ENCODE measurements around the gene MBP.

Gene MBP

GRCh38 chr18:77100751-77101355 lies 31.7 kb downstream of the MBP start:
- peak in 1 of 2 donors; percentile 18 for DNase-seq

- DNase-seq: peak; percentile 45 to 46
Observed at GRCh38 chr18:77099485-77100370, 32.9 kb downstream of the MBP start.

- DNase-seq: no peak
Observed at GRCh38 chr18:77098538-77099174, 33.9 kb downstream of the MBP start.

GRCh38 chr18:77098029-77098428 lies 34.6 kb downstream of the MBP start:
- DNase-seq: no peak

- DNase-seq: no peak
Observed at GRCh38 chr18:77096936-77097886, 35.4 kb downstream of the MBP start.

- DNase-seq: no peak
Observed at GRCh38 chr18:77095391-77096371, 36.9 kb downstream of the MBP start.

GRCh38 chr18:77093586-77093985 lies 39.0 kb downstream of the MBP start:
- no peak for DNase-seq

GRCh38 chr18:77093067-77093430 lies 39.5 kb downstream of the MBP start:
- DNase-seq: no peak

GRCh38 chr18:77092104-77093066 lies 40.2 kb downstream of the MBP start:
- no peak for DNase-seq

GRCh38 chr18:77091366-77091765 lies 41.2 kb downstream of the MBP start:
- no peak for DNase-seq

- no peak for DNase-seq
Observed at GRCh38 chr18:77090546-77091174, 41.9 kb downstream of the MBP start.

GRCh38 chr18:77089723-77090285 lies 42.8 kb downstream of the MBP start:
- DNase-seq: no peak

- DNase-seq: no peak
Observed at GRCh38 chr18:77088963-77089722, 43.4 kb downstream of the MBP start.

GRCh38 chr18:77087393-77088141 lies 45.0 kb downstream of the MBP start:
- no peak for DNase-seq

- no peak for DNase-seq
Observed at GRCh38 chr18:77086656-77087392, 45.8 kb downstream of the MBP start.

- DNase-seq: no peak
Observed at GRCh38 chr18:77086034-77086433, 46.5 kb downstream of the MBP start.

GRCh38 chr18:77084688-77085035 lies 47.9 kb downstream of the MBP start:
- no peak for DNase-seq
